Activated T-cell treated with anti-CD3 and anti-CD28 coated beads, Interleukin-2, amount 50 U/mL, for 72 hours (primary cell): ENCODE results near the gene TEAD4. TPM values are rescaled to one million over a fixed set of nuclear protein-coding genes. Genes with fewer than 3 reads are reported as not detected.
A peak's percentile ranks its signal among the peaks of the same experiment; 100 is the strongest.

Experiments
- ATAC-seq, 2 donors: fragments of 150-1000 bp; cut with Tn5 transposase; replicated peaks in 1 of 2; 2 replicates each; pipeline ENCODE4 v1.10.0; 2021; ENCODE audit warnings: moderate library complexity in 2 of 2, mild to moderate bottlenecking in 1 of 2
- DNase-seq, 2 donors: peaks; one replicate each; pipeline ENCODE4 v3.0.0; 2021 to 2022; ENCODE audit warnings: mixed read lengths in 1 of 2
- H3K27ac Mint-ChIP-seq: one replicate; pipeline ENCODE4 v1.8.0; 2022; ENCODE audit warnings: mild to moderate bottlenecking, moderate library complexity, mixed read lengths
- H3K27me3 Mint-ChIP-seq: one replicate; pipeline ENCODE4 v1.8.0; 2022; ENCODE audit warnings: low read depth, mixed read lengths
- H3K36me3 Mint-ChIP-seq, 2 donors: one replicate each; pipeline ENCODE4 v1.8.0; 2022; ENCODE audit warnings: mixed read lengths in 2 of 2, mild to moderate bottlenecking in 1 of 2; ENCODE audit not compliant: insufficient read depth in 2 of 2
- H3K4me1 Mint-ChIP-seq: one replicate; pipeline ENCODE4 v1.8.0; 2022; ENCODE audit warnings: low read depth, mixed read lengths
- H3K4me3 Mint-ChIP-seq, 2 donors: one replicate each; pipeline ENCODE4 v1.8.0; 2022; ENCODE audit warnings: mild to moderate bottlenecking in 2 of 2, mixed read lengths in 2 of 2, moderate library complexity in 2 of 2
- H3K9me3 Mint-ChIP-seq, 2 donors: one replicate each; pipeline ENCODE4 v1.8.0; 2022; ENCODE audit warnings: mixed read lengths in 2 of 2
- total RNA-seq, 2 donors: library from RNA; stranded (reverse); gene quantifications; one replicate each; pipeline ENCODE4 v1.2.3, GENCODE V29; 2022

The TEAD4 gene
- 1 to 10 TPM; 3.5 to 3.8 TPM for total RNA-seq

DNA sequence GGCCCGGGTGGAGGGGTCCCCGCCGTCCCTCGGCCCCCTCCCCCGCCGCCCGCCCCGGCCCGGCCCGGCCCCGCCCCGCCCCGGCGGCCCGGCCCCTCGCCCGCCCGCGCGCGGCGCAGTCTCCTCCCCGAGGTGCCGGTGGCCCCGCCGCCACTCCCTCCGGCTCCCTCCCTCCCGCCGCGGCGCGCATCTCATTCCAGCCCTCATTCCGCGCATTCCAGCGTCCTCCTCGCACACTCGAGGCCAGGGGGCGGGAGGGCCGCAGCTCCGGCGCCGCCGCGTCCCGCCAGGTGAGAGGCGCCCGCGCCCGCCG is at the start of gene TEAD4:
TEAD4 (plus strand) TSS at position 206 of the 313 bp plus-strand sequence.
- Mint-ChIP-seq H3K27me3 (peaks cover 61% of the 10 kb centered on the region), H3K4me3 (peak within 1 kb of the TSS; percentile 84 to 90), H3K27ac (no peak within 1 kb of the TSS), H3K9me3 (no peaks in the 10 kb centered on the region), H3K4me1 (peaks cover 18% of the 10 kb centered on the region), H3K36me3 (peaks cover 2% of the 10 kb centered on the region in 2 donors)
- ATAC-seq: peak; percentile 54 to 57
- peak; percentile 25 to 30 for DNase-seq

DNA sequence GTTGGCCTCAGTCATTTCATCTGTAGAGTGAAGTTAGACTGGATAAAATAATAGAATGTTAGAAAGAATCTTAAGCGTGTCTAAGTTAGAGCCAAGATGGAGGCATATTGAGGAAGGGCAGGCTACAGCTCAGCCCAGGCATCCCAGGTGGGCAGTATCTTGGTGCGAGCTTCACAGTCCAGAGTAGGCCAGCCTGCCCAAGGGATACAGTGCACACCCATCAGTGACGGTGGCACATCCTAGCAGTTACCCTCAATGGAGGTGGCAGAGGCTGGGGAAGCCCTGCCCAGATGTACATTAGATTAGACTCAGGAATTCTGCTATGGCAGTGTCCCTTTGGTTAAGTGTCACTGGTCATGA is 47.0 kb upstream of the TEAD4 start:
- Mint-ChIP-seq H3K27ac (peak overlapping the region; percentile 54), H3K4me1 (no peaks in the 10 kb centered on the region), H3K27me3 (no peaks in the 10 kb centered on the region), H3K9me3 (no peaks in the 10 kb centered on the region), H3K4me3 (no peak overlapping the region), H3K36me3 (no peaks in the 10 kb centered on the region)
- DNase-seq: no peak
- ATAC-seq: no peak

DNA sequence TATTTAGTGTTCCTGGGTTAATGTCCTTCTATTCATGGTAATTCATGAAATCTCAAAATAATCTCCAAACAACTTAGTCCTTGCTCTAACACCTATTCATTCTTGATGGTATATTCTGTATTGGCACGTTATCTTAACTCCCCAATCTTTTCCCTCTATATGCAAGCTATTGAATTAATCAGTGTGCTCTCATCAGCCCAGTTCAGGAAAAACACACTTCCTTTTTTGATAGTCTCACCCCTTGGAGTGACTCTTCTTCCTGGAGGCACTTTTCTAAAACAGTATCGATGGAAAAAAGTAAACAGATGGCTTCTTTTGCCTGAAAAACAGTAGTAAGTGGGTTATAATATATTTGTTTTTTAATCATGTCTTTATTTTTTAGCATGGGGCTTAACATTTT is 39.9 kb upstream of the TEAD4 start:
- Mint-ChIP-seq H3K36me3 (peaks cover 0 to 3% of the 10 kb centered on the region in 2 donors), H3K27me3 (no peaks in the 10 kb centered on the region), H3K4me1 (no peaks in the 10 kb centered on the region), H3K4me3 (no peak overlapping the region), H3K9me3 (no peaks in the 10 kb centered on the region), H3K27ac (no peak overlapping the region)
- ATAC-seq (no peak), DNase-seq (no peak)

DNA sequence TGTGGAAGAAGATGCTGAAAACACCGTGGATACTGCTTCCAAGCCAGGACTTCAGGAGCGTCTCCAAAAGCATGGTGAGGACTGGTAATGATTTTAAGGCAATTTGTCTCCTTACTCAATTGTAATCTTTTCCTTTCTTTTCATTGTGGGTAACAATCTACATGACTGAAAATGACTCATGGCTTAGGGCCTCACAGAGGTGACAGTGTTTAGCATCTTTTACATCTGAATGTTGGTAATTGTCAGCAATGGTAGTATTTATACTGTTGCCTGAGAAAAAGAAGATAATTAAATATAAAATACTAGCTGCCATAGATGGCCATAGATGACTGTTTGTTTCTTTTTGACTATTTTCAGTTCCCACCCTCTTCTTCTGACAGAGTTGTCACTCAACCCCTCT is 36.9 kb upstream of the TEAD4 start:
- no peak overlapping the region for H3K4me3 Mint-ChIP-seq
- ATAC-seq: peak; percentile 60 to 62

DNA sequence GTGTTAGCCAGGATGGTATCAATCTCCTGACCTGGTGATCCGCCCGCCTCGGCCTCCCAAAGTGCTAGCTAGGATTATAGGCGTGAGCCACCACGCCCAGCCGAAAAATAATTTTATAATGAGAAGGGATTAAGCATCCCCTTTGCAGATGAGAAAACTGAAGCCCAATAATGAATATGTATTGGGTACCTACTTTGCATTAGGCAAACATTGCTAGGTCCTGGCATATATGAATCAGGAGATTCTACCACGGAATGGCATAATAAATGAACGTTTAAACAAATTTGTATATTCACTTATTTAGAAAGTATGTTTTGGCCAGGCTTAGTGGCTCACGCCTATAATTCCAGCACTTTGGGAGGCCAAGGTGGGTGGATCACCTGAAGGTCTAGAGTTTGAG is 36.1 kb upstream of the TEAD4 start:
- peaks cover 8% of the 10 kb centered on the region for H3K4me1 Mint-ChIP-seq
- H3K36me3 Mint-ChIP-seq: peaks cover 0 to 3% of the 10 kb centered on the region in 2 donors
- no peak overlapping the region for H3K27ac Mint-ChIP-seq
- DNase-seq: no peak
- no peaks in the 10 kb centered on the region for H3K27me3 Mint-ChIP-seq
- H3K9me3 Mint-ChIP-seq: no peaks in the 10 kb centered on the region
- ATAC-seq: no peak
- H3K4me3 Mint-ChIP-seq: no peak overlapping the region

More for the DNA sequence above, 36.9 kb upstream of the TEAD4 start:
- Mint-ChIP-seq H3K27me3 (no peaks in the 10 kb centered on the region), H3K9me3 (no peaks in the 10 kb centered on the region), H3K36me3 (peaks cover 0 to 3% of the 10 kb centered on the region in 2 donors), H3K27ac (no peak overlapping the region), H3K4me1 (peaks cover 8% of the 10 kb centered on the region)
- DNase-seq: no peak

DNA sequence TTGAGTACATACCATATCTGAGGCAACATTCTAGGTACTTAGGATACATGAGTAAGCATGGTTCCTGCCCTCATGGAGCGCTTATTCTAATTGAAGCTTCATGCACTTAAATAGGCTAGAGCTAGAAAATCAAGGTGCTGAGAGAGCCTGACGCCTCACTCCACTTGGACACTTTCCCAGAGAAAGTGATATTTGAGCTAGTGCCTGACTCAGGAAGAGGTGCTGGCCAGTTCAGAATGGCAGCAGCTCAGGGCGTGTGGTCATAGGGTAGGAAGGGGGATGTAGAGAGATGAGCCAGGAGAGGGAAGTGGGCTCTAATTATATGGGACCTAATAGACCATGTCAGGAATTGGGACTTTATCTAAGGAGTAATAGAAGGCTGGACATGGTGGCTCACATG is 35.2 kb upstream of the TEAD4 start:
- no peak overlapping the region for H3K4me3 Mint-ChIP-seq
- no peak overlapping the region for H3K27ac Mint-ChIP-seq
- ATAC-seq (no peak), DNase-seq (no peak)
- H3K4me1 Mint-ChIP-seq: peaks cover 8% of the 10 kb centered on the region
- H3K9me3 Mint-ChIP-seq: no peaks in the 10 kb centered on the region
- H3K27me3 Mint-ChIP-seq: no peaks in the 10 kb centered on the region
- peaks cover 0 to 3% of the 10 kb centered on the region in 2 donors for H3K36me3 Mint-ChIP-seq

DNA sequence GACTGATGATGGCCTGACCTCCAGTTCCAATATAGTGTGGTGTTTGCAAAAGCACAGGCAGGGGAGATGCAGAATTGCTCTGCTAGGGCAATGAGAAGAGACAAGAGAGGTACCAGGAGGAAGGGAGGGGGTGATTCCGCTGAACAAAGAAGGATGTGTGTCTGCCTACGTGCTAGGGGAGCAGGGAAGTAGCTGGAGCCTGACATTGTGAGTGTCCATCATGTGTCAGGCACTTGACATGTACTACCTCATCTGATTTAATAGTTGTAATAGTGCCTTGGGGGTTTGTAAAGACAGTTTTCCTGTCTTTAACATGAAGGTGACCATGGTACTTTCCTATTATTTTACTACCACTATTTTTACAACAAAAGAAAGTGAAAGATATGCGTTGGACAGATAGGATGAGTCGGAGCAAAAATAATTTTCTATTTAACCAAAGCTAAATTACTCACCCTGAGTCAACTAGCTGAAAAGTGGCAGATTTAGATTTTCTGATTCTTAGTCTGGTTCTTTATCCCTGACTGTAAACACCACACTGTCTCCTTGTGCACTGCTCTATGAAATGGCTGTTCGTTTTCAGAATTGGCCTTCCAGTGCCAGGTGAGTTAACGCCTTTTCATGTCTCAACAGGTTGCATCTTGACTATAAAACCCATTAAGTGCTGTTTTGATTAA is 33.7 kb upstream of the TEAD4 start:
- peaks cover 8% of the 10 kb centered on the region for H3K4me1 Mint-ChIP-seq
- peak; percentile 57 to 84 for ATAC-seq
- no peak overlapping the region for H3K4me3 Mint-ChIP-seq
- no peaks in the 10 kb centered on the region for H3K9me3 Mint-ChIP-seq
- H3K27ac Mint-ChIP-seq: no peak overlapping the region
- H3K27me3 Mint-ChIP-seq: no peaks in the 10 kb centered on the region
- no peak for DNase-seq
- peaks cover 0 to 3% of the 10 kb centered on the region in 2 donors for H3K36me3 Mint-ChIP-seq

DNA sequence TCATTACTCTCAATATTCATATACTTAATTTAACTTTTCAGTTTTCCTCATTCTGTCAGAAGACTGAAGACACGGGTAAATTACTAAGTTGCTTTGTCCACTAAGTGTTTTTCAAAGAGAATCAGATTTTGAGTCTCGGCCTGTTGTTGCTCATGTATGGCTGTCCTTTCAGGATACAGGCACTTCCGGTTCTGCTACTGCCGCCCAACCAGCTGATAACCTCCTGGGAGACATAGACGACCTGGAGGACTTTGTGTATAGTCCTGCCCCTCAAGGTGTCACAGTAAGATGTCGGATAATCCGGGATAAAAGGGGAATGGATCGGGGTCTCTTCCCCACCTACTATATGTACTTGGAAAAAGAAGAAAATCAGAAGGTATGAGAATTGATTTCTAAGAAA is 28.3 kb upstream of the TEAD4 start:
- Mint-ChIP-seq H3K27me3 (no peaks in the 10 kb centered on the region), H3K9me3 (no peaks in the 10 kb centered on the region), H3K4me1 (no peaks in the 10 kb centered on the region), H3K4me3 (no peak overlapping the region), H3K36me3 (no peaks in the 10 kb centered on the region), H3K27ac (no peak overlapping the region)
- ATAC-seq: no peak
- DNase-seq: no peak

DNA sequence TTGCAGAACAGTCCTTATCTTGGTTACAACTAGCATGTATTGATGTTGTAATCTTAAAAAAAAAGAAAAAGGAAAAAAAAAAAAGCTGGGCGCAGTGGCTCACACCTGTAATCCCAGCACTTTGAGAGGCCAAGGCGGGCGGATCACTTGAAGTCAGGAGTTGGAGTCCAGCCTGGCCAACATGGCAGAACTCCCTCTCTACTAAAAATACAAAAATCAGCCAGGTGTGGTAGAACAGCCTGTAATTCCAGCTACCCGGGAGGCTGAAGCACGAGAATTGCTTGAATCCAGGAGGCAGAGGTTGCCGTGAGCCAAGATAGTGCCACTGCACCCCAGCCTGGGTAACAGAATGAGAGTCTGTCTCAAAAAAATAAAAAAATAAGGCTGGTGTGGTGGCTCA is 25.6 kb upstream of the TEAD4 start:
- no peak for ATAC-seq
- Mint-ChIP-seq H3K4me3 (no peak overlapping the region), H3K27ac (no peak overlapping the region), H3K9me3 (no peaks in the 10 kb centered on the region), H3K27me3 (no peaks in the 10 kb centered on the region), H3K4me1 (no peaks in the 10 kb centered on the region), H3K36me3 (no peaks in the 10 kb centered on the region)
- DNase-seq: no peak

DNA sequence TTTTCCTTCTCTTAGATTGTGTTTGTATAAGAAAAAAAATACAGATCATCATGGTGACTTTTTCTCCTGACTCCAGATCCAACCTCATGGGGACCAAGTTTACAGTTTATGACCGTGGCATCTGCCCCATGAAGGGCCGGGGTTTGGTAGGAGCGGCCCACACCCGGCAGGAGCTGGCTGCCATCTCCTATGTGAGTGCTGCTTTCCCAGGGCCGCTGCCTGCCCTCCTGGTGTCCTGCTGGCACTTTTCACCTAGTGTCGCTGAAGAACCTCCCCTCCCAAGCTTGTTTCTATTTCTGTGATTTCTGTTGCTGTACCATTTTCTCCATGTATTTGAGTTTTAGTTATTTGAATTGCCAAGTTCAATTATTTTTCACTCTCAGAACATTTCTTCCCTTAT is 24.8 kb upstream of the TEAD4 start:
- Mint-ChIP-seq H3K4me3 (no peak overlapping the region), H3K9me3 (no peaks in the 10 kb centered on the region), H3K36me3 (no peaks in the 10 kb centered on the region), H3K27me3 (no peaks in the 10 kb centered on the region), H3K4me1 (no peaks in the 10 kb centered on the region), H3K27ac (no peak overlapping the region)
- DNase-seq (no peak), ATAC-seq (no peak)

DNA sequence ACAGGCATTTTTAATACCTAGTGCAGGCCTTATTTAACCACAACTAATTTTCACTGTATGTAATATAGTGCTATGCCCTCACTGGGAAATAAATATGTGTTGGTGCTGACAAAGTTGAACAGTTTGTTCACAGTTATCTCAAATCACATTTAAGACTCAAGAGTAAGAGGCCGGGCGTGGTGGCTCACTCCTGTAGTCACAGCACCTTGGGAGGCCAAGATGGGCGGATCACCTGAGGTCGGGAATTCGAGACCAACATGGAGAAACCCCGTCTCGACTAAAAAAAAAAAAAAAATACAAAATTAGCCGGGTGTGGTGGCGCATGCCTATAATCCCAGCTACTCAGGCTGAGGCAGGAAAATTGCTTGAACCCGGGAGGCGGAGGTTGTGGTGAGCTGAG is 22.9 kb upstream of the TEAD4 start:
- H3K4me1 Mint-ChIP-seq: no peaks in the 10 kb centered on the region
- no peaks in the 10 kb centered on the region for H3K36me3 Mint-ChIP-seq
- ATAC-seq (no peak), DNase-seq (no peak)
- no peak overlapping the region for H3K27ac Mint-ChIP-seq
- no peaks in the 10 kb centered on the region for H3K27me3 Mint-ChIP-seq
- H3K9me3 Mint-ChIP-seq: no peaks in the 10 kb centered on the region
- H3K4me3 Mint-ChIP-seq: no peak overlapping the region

DNA sequence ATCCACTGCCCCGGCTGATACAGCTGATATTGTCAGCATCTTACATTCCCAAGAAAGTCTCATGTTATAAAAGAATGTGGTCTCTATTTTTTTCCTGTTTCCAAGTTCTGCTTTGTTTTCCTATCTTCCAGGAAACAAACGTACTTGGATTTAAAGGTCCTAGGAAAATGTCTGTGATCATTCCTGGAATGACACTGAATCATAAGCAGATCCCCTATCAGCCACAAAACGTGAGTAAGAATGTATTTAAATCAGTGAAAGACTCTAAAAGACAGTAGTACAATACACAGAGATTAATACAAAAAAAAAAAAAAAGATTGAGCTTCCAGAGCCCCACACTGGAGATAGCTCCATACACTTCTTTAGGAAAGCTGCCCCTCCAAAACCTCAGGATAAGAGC is 21.7 kb upstream of the TEAD4 start:
- no peaks in the 10 kb centered on the region for H3K27me3 Mint-ChIP-seq
- DNase-seq: no peak
- no peaks in the 10 kb centered on the region for H3K4me1 Mint-ChIP-seq
- H3K27ac Mint-ChIP-seq: no peak overlapping the region
- no peaks in the 10 kb centered on the region for H3K9me3 Mint-ChIP-seq
- H3K4me3 Mint-ChIP-seq: no peak overlapping the region
- no peak for ATAC-seq
- no peaks in the 10 kb centered on the region for H3K36me3 Mint-ChIP-seq

DNA sequence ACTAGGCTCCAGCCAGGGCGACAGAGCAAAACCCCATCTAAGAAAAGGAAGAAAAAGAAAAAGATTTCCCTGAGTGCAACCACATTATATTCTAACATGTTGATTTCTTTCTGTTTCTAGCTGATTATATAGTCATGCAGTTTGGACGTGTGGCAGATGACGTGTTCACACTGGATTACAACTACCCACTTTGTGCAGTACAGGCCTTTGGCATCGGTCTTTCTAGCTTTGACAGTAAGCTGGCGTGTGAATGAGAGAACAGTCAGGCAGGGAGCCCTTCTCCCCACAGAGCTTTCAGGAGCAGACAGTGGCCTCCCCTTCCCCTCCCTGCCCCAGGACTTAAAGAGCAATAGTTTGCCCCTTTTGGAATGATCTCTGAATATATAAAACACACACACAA is 20.0 kb upstream of the TEAD4 start:
- no peaks in the 10 kb centered on the region for H3K9me3 Mint-ChIP-seq
- no peak overlapping the region for H3K27ac Mint-ChIP-seq
- H3K4me1 Mint-ChIP-seq: no peaks in the 10 kb centered on the region
- no peak for DNase-seq
- no peaks in the 10 kb centered on the region for H3K27me3 Mint-ChIP-seq
- no peak overlapping the region for H3K4me3 Mint-ChIP-seq
- no peak for ATAC-seq
- H3K36me3 Mint-ChIP-seq: no peaks in the 10 kb centered on the region

DNA sequence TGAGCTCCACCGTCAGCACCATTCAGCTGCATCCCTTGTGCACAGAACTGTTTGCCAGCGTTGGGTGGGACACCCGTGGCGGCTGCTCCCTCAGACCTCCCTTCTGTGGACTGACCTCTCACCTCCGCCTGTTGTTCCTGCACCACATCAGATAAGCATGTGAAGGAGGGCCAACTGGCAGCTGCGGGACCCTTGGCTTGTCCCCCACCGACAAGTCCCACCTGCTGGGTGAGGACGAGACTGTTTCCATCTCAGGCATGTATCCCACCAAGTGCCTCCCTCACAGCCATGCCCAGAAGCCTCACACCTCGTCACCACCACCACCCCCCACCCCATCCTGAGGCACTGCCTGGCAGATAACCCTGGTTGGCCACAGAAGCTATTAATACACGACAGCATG is 18.6 kb upstream of the TEAD4 start:
- no peak for ATAC-seq
- H3K9me3 Mint-ChIP-seq: no peaks in the 10 kb centered on the region
- H3K36me3 Mint-ChIP-seq: no peaks in the 10 kb centered on the region
- no peak for DNase-seq
- no peak overlapping the region for H3K4me3 Mint-ChIP-seq
- H3K27me3 Mint-ChIP-seq: no peaks in the 10 kb centered on the region
- no peaks in the 10 kb centered on the region for H3K4me1 Mint-ChIP-seq
- no peak overlapping the region for H3K27ac Mint-ChIP-seq
